Activated T-cell treated with anti-CD3 and anti-CD28 coated beads for 48 hours (primary cell): ENCODE data around the gene ZNF451.

Source experiments
- DNase-seq: peaks from one replicate; pipeline ENCODE4 v3.0.0-alpha.2; 2020; ENCODE audit warnings: low read depth

Gene ZNF451

DNA sequence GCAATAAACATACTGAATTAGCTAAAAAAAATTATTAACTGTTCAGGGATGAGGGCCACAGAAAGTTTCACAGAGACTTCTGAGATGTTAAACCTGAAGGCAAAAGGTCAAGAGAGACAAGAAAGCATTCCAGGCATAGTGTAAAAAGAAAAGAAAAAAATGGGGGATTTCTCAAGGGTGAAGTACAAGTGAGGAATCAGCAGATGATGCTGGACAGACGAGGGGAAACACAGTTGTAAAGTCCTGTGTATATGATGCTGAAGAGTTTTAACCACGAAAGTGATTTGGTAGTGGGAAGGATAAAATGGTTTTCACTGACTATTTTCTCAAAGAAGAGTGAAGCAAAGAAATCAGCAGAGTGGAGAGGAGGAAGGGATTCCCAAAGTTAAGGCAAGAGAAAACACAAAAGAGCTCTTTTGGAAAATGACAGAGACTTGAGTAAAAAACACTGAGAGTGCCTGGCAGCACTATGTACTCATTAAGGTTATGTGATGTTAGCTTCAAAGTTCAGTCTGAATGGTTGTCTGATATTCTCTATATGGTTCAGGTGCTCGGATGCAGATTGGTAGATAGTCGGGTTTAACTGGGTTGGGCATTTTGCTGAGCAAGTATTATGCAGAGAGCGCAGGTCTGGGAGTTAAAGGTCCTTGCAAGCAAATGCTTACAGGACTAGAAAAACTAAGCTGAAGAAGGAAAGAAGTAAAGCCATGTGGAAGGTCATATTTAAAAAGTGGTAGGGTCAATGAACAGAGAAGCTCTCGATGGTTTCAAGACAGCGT is 115.8 kb downstream of the ZNF451 start:
- no peak for DNase-seq

DNA sequence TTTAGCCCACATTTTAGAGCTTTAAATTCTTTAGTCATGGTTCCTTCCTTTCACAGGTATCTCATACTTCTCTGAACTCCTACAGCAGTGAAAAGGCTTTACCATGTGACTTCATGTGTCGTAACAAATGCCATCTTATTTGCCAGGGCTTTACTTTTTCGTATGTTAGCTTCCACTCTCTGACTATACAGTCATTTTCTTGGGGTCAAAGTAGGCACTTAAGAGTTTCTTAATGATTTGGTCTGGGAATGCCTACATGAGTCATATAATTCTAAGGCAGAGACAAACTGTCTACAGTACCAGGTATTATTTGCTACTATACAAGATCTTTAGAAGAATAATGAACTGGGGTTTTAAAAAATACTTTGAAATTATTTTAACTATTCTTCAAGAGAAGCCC is 117.2 kb downstream of the ZNF451 start:
- DNase-seq: no peak

DNA sequence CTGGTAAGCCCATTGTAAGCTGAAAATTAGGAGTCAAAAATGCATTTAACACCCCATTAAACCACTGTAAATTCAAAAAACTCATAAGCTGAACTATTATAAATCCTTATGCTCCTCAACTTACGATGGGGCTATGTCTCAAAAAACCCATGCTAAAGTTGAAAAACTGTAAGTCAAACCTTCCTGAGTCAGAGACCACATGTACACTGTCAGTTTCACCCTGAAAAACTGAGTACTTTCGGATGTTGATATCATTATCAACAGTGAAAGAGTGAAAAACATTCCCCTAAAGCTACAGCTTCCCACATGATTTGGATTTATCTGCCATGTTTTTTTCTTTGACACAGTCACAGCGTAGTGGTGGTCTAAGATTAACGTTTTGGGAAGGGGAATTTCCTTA is 117.9 kb downstream of the ZNF451 start:
- no peak for DNase-seq

DNA sequence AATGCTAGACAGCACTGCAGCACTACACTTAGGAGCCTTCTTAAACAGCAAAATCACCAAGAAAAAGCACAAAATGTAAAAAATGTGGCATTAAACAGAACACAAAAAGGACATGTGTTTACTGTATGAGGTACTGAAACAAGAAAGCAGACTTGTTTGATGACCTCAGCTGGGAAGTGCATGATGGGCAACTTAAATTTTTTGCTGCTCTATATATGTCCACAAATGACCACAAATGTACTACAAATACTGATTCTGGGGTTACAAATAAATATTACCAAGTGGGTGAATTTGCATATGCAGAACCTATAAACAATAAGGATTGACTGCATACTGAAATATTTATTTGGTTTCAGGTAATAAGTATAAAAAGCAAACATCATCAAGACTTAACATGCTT is 119.0 kb downstream of the ZNF451 start:
- no peak for DNase-seq

DNA sequence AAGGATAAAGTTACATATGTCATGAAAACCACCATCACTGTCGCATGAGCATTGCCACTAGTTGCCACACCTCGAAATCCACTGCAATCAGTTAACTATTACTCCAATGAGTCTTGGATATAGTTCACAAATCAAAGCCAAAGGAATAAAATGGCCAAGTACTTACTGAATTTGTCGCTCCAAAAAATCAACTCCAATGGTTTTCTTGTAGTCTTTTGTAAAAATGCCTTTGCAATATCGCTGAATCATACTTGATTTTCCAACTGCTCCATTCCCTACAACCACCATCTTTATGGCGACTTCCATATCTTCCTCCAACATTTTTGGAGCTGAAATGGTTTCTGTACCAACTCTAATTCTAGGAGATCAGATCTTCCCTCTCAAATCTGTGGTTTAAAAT is 120.1 kb downstream of the ZNF451 start:
- no peak for DNase-seq

DNA sequence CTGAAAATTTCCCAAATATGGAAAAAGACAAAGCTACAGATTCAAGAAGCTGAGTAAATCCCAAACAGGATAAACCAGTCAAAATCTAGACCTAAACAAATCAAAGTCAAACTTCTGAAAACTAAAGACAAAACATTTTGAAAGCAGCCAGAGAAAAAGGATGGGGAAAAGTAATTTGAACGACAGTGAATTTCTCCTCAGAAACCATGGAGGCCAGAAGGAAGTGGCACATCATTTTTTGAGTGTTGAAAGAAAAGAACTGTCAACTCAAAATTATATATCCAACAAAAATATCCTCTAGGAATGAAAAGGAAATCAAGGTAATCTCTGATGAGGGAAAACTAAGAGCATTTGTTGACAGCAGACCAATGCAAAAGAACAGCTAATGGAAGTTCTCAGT is 125.3 kb downstream of the ZNF451 start:
- no peak for DNase-seq

DNA sequence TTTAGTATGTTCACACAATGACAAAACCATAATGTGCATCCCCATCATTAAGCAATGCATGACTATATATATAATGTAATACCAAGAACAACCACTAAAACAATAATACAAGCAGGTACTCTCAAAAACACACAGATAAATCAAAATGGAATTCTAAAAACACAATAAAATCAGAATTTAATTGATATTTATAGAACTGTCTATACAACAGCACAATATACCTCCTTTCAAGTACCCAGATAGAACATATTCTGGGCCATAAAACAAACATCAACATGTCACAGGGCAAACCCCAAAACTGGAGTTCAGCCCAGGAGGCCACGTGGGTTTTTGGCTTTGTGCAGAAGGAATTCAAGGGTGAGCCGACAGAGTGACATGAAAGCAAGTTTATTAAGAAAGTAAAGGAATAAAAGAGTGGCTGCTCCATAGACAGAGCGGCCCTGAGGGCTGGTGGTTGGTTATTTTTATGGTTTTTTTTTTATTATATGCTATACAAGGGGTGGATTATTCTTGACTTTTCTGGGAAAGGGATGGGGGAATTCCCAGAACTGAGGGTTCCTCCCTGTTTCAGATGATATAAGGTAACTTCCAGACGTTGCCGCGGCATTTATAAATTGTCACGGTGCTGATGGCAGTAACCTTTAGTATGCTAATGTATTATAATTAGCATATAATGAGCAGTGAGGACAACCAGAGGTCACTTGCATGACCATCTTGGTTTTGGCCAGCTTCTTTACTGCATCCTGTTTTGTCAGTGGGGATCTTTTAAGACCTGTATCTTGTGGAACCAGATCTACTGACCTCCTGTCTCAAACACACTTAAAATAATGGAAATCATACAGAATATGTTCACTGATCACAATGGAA is 126.5 kb downstream of the ZNF451 start:
- DNase-seq: no peak

DNA sequence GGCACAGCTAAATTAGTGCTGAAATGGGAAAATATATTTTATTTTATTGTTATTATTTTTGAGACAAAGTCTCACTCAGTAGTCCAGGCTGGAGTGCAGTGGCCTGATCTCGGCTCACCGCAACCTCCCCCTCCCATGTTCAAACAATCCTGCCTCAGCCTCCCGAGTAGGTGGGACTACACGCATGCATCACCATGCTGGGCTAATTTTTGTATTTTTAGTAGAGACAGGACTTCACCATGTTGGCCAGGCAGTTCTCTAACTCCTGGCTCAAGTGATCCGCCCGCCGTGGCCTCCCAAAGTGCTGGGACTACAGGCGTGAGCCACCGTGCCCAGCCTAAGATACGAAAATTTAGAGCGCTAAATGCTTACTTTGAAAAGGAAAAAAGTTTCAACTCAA is 127.3 kb downstream of the ZNF451 start:
- DNase-seq: no peak
